ENCODE results near the gene ESYT2.

Gene ESYT2

DNA sequence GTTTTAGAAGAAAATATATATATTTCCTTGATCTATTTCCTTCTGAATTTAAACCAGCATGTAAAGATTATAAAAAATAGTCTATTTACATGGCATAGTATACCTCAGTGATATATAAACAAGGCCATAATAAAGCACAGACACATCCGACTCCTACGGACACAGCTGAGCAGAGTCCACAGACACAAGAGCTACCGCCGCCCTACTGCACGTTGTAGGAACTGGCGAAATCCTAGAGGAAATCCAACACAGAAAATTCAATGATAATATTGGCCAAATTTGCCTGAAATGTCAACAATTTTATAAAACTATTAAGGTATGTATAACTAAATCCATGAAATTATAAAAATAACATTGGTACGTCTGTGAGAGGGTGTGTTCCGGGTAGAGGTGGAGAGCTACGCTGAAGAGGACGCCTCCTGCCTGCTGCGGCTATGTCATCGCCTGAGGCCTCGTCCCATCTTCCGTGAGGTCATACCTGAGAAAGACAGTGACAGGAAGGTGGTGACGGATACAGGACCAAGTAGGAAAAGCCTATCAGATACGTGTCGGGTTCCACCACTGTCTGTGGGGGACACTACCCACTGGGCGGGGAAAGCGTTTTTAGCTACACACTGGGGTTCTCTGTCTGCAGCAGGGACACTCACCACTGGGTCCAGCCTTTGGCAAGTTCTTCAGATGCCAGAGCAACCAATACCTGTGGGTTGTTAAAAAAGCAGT, 95.4 kb downstream of the ESYT2 start:
- H3K36me3 ChIP-seq (ENCODE audit: control insufficient read depth in 2 of 2, insufficient read depth in 1 of 2, low read length in 2 of 2): peaks cover 0 to 46% of the 10 kb centered on the region in 2 experiments; a peak in 2 of 3 replicates
- H3K9me3 ChIP-seq (ENCODE audit: control insufficient read depth, insufficient read depth, low read depth, low read length): no peaks in the 10 kb centered on the region
- CTCF ChIA-PET: interaction anchor here (0.5 to 1.4 kb wide), 4 partner anchors 9 to 292 kb away, joined by 3 to 7 read pairs (median 3); no protein-coding TSS in a partner anchor
- POLR2A ChIA-PET: no interaction called here
- no peak overlapping the region for H3K4me3 ChIP-seq (ENCODE audit: low read depth, low read length)
- no peaks in the 10 kb centered on the region for H3K4me1 ChIP-seq (ENCODE audit: control insufficient read depth, insufficient read depth, low read length)
- H3K27ac ChIP-seq (ENCODE audit: extremely low read depth, low read depth, low read length): no peak overlapping the region
- no peak for TF ChIP-seq ZNF76 (tag by site-specific recombination; IDR thresholded peaks at IDR 0.05; ENCODE audit: borderline replicate concordance, low read depth)

DNA sequence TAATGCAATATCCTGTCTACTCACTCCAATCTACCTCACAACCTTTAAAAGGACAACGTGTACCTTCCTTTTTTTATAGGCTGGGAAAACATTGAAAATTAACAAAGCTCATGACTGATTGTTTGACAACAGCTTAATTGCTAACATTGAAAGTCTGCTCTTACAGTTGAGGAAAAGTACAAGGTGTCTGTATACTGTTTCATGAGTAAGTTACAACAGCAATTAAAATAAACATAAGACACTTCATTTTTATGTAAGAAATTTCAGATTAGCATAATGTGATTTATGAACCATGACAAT, 96.1 kb downstream of the ESYT2 start:
- POLR2A ChIA-PET: no interaction called here
- CTCF ChIA-PET: interaction anchor here (0.5 to 1.4 kb wide), 4 partner anchors 10 to 293 kb away, joined by 3 to 7 read pairs (median 3); no protein-coding TSS in a partner anchor
- H3K4me1 ChIP-seq (ENCODE audit: control insufficient read depth, insufficient read depth, low read length): no peaks in the 10 kb centered on the region
- no peaks in the 10 kb centered on the region for H3K9me3 ChIP-seq (ENCODE audit: control insufficient read depth, insufficient read depth, low read depth, low read length)
- TF ChIP-seq, protein P1, sequence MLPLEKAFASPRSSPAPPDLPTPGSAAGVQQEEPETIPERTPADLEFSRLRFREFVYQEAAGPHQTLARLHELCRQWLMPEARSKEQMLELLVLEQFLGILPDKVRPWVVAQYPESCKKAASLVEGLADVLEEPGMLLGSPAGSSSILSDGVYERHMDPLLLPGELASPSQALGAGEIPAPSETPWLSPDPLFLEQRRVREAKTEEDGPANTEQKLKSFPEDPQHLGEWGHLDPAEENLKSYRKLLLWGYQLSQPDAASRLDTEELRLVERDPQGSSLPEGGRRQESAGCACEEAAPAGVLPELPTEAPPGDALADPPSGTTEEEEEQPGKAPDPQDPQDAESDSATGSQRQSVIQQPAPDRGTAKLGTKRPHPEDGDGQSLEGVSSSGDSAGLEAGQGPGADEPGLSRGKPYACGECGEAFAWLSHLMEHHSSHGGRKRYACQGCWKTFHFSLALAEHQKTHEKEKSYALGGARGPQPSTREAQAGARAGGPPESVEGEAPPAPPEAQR (tag by site-specific recombination; IDR thresholded peaks at IDR 0.05): no peak
- TF ChIP-seq SP3 (tag by site-specific recombination; IDR thresholded peaks at IDR 0.05) (no peak), ZNF433 (tag by site-specific recombination; IDR thresholded peaks at IDR 0.05; ENCODE audit: low read depth) (no peak), ZNF24 (tag by site-specific recombination; IDR thresholded peaks at IDR 0.05) (no peak), ZNF623 (tag by site-specific recombination; IDR thresholded peaks at IDR 0.05) (no peak), ZBTB17 (tag by site-specific recombination; IDR thresholded peaks at IDR 0.05) (no peak), SCRT1 (tag by site-specific recombination; IDR thresholded peaks at IDR 0.05; ENCODE audit: borderline replicate concordance) (no peak), ZNF366 (tag by site-specific recombination; conservative IDR thresholded peaks at IDR 0.05) (no peak), ZFHX2 (tag by site-specific recombination; conservative IDR thresholded peaks at IDR 0.05) (no peak), SALL2 (tag by site-specific recombination; IDR thresholded peaks at IDR 0.05; ENCODE audit: borderline replicate concordance) (no peak), ZNF292 (tag by site-specific recombination; IDR thresholded peaks at IDR 0.05; ENCODE audit: borderline replicate concordance, low read depth) (no peak), ZBTB20 (tag by site-specific recombination; IDR thresholded peaks at IDR 0.05) (no peak), ZNF521 (tag by site-specific recombination; IDR thresholded peaks at IDR 0.05) (no peak), ZNF248 (tag by site-specific recombination; IDR thresholded peaks at IDR 0.05) (no peak), ZNF585B (tag by site-specific recombination; IDR thresholded peaks at IDR 0.05) (no peak), ZNF629 (tag by site-specific recombination; IDR thresholded peaks at IDR 0.05) (no peak), ZNF549 (tag by site-specific recombination; IDR thresholded peaks at IDR 0.05) (no peak), ZFP69B (tag by site-specific recombination; IDR thresholded peaks at IDR 0.05) (no peak)
- TF ChIP-seq, protein P2, sequence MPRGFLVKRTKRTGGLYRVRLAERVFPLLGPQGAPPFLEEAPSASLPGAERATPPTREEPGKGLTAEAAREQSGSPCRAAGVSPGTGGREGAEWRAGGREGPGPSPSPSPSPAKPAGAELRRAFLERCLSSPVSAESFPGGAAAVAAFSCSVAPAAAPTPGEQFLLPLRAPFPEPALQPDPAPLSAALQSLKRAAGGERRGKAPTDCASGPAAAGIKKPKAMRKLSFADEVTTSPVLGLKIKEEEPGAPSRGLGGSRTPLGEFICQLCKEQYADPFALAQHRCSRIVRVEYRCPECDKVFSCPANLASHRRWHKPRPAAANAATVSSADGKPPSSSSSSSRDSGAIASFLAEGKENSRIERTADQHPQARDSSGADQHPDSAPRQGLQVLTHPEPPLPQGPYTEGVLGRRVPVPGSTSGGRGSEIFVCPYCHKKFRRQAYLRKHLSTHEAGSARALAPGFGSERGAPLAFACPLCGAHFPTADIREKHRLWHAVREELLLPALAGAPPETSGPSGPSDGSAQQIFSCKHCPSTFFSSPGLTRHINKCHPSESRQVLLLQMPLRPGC (tag by site-specific recombination; IDR thresholded peaks at IDR 0.05): no peak
- H3K4me3 ChIP-seq (ENCODE audit: low read depth, low read length): no peak overlapping the region
- no peak overlapping the region for H3K27ac ChIP-seq (ENCODE audit: extremely low read depth, low read depth, low read length)
- peaks cover 0 to 39% of the 10 kb centered on the region in 2 experiments; a peak in 2 of 3 replicates for H3K36me3 ChIP-seq (ENCODE audit: control insufficient read depth in 2 of 2, insufficient read depth in 1 of 2, low read length in 2 of 2)
